Omental fat pad (tissue), 4 donors: ENCODE measurements around the gene SAMD4A. TPM values are rescaled to one million over a fixed set of nuclear protein-coding genes. Genes with fewer than 3 reads are reported as not detected.
A peak's percentile ranks its signal among the peaks of the same experiment; 100 is the strongest.

ENCODE experiments used
- ATAC-seq: fragments of 150-250 bp; one replicate; pipeline ENCODE4 v1.9.1; 2016; ENCODE audit warnings: mild to moderate bottlenecking, moderate library complexity; ENCODE audit not compliant: low FRiP score
- DNase-seq: peaks from one replicate; pipeline ENCODE4 v3.0.0-alpha.2; 2019; ENCODE audit warnings: low spot score
- total RNA-seq, 4 donors: library from RNA; depleted of rRNA; stranded (reverse); fragments of >200 nt; gene quantifications; one replicate each; pipeline ENCODE4 v1.1.0, GENCODE V29; 2016
- TF ChIP-seq, protein P1 (sequence below), 3 donors: fragments of 450-650 bp; IDR thresholded peaks; one replicate each; pipeline ENCODE4 v1.5.1; 2016 to 2017; ENCODE audit warnings: antibody characterized with exemption in 3 of 3, mild to moderate bottlenecking in 3 of 3, moderate library complexity in 2 of 3

The SAMD4A gene
- total RNA-seq, 4 donors from 2014 or later: 33.9 to 116 (median 38.3) TPM

GRCh38 chr14:54646626-54647025 is 79.7 kb downstream of the SAMD4A start:
- DNase-seq: no peak
- TF ChIP-seq, protein P1, sequence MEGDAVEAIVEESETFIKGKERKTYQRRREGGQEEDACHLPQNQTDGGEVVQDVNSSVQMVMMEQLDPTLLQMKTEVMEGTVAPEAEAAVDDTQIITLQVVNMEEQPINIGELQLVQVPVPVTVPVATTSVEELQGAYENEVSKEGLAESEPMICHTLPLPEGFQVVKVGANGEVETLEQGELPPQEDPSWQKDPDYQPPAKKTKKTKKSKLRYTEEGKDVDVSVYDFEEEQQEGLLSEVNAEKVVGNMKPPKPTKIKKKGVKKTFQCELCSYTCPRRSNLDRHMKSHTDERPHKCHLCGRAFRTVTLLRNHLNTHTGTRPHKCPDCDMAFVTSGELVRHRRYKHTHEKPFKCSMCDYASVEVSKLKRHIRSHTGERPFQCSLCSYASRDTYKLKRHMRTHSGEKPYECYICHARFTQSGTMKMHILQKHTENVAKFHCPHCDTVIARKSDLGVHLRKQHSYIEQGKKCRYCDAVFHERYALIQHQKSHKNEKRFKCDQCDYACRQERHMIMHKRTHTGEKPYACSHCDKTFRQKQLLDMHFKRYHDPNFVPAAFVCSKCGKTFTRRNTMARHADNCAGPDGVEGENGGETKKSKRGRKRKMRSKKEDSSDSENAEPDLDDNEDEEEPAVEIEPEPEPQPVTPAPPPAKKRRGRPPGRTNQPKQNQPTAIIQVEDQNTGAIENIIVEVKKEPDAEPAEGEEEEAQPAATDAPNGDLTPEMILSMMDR (IDR thresholded peaks at IDR 0.05): no peak
- ATAC-seq: no peak

DNA sequence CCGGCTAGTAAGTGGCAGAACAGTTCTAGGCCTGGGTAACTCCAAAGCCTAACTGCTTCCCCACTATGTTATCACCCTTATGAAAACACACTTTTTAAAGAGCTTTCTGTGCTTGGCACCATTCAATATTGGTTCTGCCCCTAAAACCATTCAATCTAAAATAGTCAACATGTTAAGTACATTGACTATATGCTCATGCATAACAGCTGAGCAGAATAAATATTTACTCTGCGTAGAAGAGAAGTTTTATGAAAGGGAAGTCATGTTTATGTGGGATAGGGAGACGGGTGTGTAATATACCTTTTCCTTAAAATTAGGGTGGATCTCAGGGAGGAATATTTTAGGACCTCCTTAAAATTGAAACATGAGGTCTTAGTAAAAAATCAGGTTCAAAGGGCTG is 80.5 kb downstream of the SAMD4A start:
- TF ChIP-seq, protein P1 (IDR thresholded peaks at IDR 0.05): no peak
- ATAC-seq (no peak), DNase-seq (no peak)

DNA sequence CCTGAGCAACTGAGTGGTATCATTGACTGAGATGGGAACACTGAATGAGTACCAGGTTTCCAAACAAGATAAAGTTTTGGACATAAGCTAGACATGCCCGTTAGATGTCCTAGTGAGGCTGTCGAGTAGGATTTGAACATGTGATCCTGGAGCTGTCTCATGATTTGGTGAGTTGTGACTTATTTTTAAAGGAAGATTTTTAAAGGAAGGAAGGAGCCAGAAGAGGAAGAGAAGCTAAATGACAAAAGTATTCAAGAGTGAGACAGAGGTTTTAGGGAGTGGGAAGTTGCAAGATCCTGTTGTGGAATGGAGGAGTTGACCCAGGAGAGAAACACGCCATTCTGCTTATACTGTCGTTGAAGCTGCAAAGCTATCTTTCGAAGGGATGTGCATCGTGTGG is 82.1 kb downstream of the SAMD4A start:
- no peak for ATAC-seq
- DNase-seq: no peak
- TF ChIP-seq, protein P1 (IDR thresholded peaks at IDR 0.05): no peak

DNA sequence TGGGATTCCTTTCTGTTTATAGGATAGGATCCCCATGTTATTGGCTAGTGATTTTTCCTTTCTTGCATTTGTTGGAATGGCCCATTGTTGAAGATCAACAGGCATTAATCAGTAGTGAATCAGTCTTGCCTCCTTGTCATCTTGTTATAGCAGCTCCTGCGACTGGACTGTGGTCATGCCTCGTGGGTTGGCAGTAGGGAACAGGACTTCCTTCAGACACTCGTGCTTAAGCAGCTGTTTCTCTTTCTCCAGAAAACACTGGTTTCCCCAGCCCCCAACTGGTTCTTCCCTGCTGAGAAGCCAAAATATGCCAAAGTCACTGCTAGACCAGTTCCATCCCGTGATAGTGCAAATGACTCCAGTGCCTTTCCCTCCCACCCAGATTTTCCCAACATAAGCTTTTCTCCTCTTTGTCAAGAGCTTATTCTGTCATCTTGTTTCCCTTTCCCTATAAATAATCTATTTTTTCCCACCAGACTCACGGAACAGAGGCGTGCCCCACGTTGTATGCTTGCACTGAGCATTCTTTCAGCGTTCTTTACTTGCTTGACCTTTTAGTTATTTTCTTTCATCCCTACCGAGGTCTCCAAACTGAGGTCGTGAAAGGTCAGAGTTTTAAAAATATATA is 83.5 kb downstream of the SAMD4A start:
- DNase-seq (no peak), ATAC-seq (no peak)
- TF ChIP-seq, protein P1 (IDR thresholded peaks at IDR 0.05): no peak

DNA sequence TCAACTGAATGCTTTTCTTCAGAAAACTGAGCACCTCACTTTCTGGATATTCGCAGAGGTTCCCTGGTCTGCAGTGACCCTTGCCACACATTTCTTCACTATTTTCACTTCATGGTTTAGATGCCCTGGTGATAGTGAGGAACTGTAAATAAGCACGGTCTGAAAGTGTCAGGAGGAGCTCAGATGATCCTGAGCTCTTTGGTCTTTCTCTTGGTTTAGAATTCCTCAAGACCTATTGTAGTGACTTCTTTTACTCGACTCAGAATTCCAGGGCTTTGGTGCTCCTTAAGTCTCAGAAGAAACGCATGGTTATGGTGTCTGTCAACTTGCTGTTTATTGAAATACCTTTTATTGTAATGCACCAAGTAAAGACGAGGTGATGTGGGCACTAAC is 84.0 kb downstream of the SAMD4A start:
- DNase-seq (no peak), ATAC-seq (no peak)
- TF ChIP-seq, protein P1 (IDR thresholded peaks at IDR 0.05): no peak

GRCh38 chr14:54651649-54652048 is 84.7 kb downstream of the SAMD4A start:
- no peak for DNase-seq
- TF ChIP-seq, protein P1 (IDR thresholded peaks at IDR 0.05): no peak
- peak; percentile 19 for ATAC-seq

GRCh38 chr14:54652188-54652587 is 85.3 kb downstream of the SAMD4A start:
- ATAC-seq (peak; percentile 91), DNase-seq (peak; percentile 58)
- TF ChIP-seq, protein P1 (IDR thresholded peaks at IDR 0.05): no peak
